ENCODE data around the gene VPS37B. TPM values are rescaled to one million over a fixed set of nuclear protein-coding genes. Genes with fewer than 3 reads are reported as not detected.

The VPS37B gene
- total and polyA plus RNA-seq, 8 donors: 13.5 to 30.1 (median 18.6) TPM

- Histone ChIP-seq H3K9me3 (no peaks in the 10 kb centered on the region), H3K27me3 (no peaks in the 10 kb centered on the region), H3K4me3 (no peak overlapping the region), H3K27ac (peak overlapping the region in 2 of 4 donors; percentile 41 to 44), H3K4me1 (peaks cover 16 to 33% (median 28%) of the 10 kb centered on the region in 3 donors), H3K36me3 (peaks cover 0 to 21% (median 0%) of the 10 kb centered on the region in 3 donors)
- ATAC-seq: no peak
- intact Hi-C loops (cut with DNase I): loop anchor here in 2 of 3 donors (5.0 to 10.0 kb wide), 2 partner anchors 90 to 373 kb away; partner anchors contain the start of genes MPHOSPH9 (in 1 of the 2) and MTRFR (in 1 of the 2)
- no peak for TF ChIP-seq CTCF (IDR thresholded peaks at IDR 0.05)
- DNase-seq: peak in 4 of 6 donors; percentile 14 to 75 (median 48)
- no peak for FAIRE-seq
- WGBS, 2 donors: 77 to 82% methylated on average over 18 to 20 of the region's 20 CpGs
Observed at GRCh38 chr12:122862110-122862634, 33.8 kb downstream of the VPS37B start.

- no peak for TF ChIP-seq CTCF (IDR thresholded peaks at IDR 0.05)
- no peaks in the 10 kb centered on the region for H3K27me3 ChIP-seq
- intact Hi-C loops (cut with DNase I): loop anchor here in 2 of 3 donors (5.0 to 10.0 kb wide), 2 partner anchors 91 to 373 kb away; partner anchors contain the start of genes MPHOSPH9 (in 1 of the 2) and MTRFR (in 1 of the 2)
- 63 to 77% methylated on average over 5 of the region's 5 CpGs for WGBS, 2 donors
- H3K36me3 ChIP-seq: peaks cover 0 to 21% (median under 1%) of the 10 kb centered on the region in 3 donors
- DNase-seq (peak in 2 of 6 donors; percentile 53 to 54), FAIRE-seq (no peak), ATAC-seq (no peak)
- H3K4me1 ChIP-seq: peaks cover 16 to 27% (median 23%) of the 10 kb centered on the region in 3 donors
- no peak overlapping the region for H3K4me3 ChIP-seq
- no peaks in the 10 kb centered on the region for H3K9me3 ChIP-seq
- peak overlapping the region in 2 of 4 donors; percentile 42 to 44 for H3K27ac ChIP-seq
Observed at GRCh38 chr12:122861587-122861970, 34.3 kb downstream of the VPS37B start.

- Histone ChIP-seq H3K27ac (peak overlapping the region; percentile 31 to 69 (median 54)), H3K9me3 (no peaks in the 10 kb centered on the region), H3K4me1 (peaks cover 13 to 22% (median 18%) of the 10 kb centered on the region in 3 donors), H3K36me3 (peaks cover 0 to 24% (median 6%) of the 10 kb centered on the region in 3 donors), H3K27me3 (no peaks in the 10 kb centered on the region), H3K4me3 (no peak overlapping the region)
- DNase-seq (peak in 3 of 6 donors; percentile 57 to 84 (median 59)), FAIRE-seq (no peak), ATAC-seq (no peak)
- 69 to 71% methylated on average over 23 of the region's 23 CpGs for WGBS, 2 donors
- no peak for TF ChIP-seq CTCF (IDR thresholded peaks at IDR 0.05)
- intact Hi-C loops (cut with DNase I): loop anchor here in 2 of 3 donors (5.0 to 10.0 kb wide), 2 partner anchors 91 to 374 kb away; partner anchors contain the start of genes MPHOSPH9 (in 1 of the 2) and MTRFR (in 1 of the 2)
Observed at GRCh38 chr12:122860854-122861586, 34.9 kb downstream of the VPS37B start.

- peaks cover 6 to 14% (median 14%) of the 10 kb centered on the region in 3 donors for H3K4me1 ChIP-seq
- no peak for FAIRE-seq
- H3K27ac ChIP-seq: peak overlapping the region; percentile 31 to 69 (median 54)
- no peaks in the 10 kb centered on the region for H3K27me3 ChIP-seq
- peak; percentile 86 to 93 (median 91) for TF ChIP-seq CTCF (IDR thresholded peaks at IDR 0.05)
- peaks cover 0 to 32% (median 7%) of the 10 kb centered on the region in 3 donors for H3K36me3 ChIP-seq
- intact Hi-C loops (cut with DNase I): loop anchor here in 2 of 3 donors (5.0 to 10.0 kb wide), 2 partner anchors 92 to 375 kb away; partner anchors contain the start of genes MPHOSPH9 (in 1 of the 2) and MTRFR (in 1 of the 2)
- peak; percentile 85 to 96 (median 92) for DNase-seq
- no peak overlapping the region for H3K4me3 ChIP-seq
- no peaks in the 10 kb centered on the region for H3K9me3 ChIP-seq
- peak; percentile 73 to 84 (median 80) for ATAC-seq
- WGBS, 2 donors: 20 to 25% methylated on average over 28 of the region's 28 CpGs
Observed at GRCh38 chr12:122860040-122860853, 35.7 kb downstream of the VPS37B start.

Measured in pancreas (tissue), 10 donors.